NCI-H1048 (cell line): ENCODE data around the gene PNMA8A.
A peak's percentile ranks its signal among the peaks of the same experiment; 100 is the strongest.

ENCODE experiments used
- DNase-seq: peaks from one replicate; lab custom pipeline; 2025; lab: John Stamatoyannopoulos, UW

PNMA8A gene

GRCh38 chr19:46492841-46493235, 21.5 kb upstream of the PNMA8A start:
- DNase-seq, result no peak

GRCh38 chr19:46491975-46492682, 20.8 kb upstream of the PNMA8A start:
- no peak for DNase-seq

- DNase-seq, result no peak
Measured at GRCh38 chr19:46490774-46491173, 19.4 kb upstream of the PNMA8A start.

DNA sequence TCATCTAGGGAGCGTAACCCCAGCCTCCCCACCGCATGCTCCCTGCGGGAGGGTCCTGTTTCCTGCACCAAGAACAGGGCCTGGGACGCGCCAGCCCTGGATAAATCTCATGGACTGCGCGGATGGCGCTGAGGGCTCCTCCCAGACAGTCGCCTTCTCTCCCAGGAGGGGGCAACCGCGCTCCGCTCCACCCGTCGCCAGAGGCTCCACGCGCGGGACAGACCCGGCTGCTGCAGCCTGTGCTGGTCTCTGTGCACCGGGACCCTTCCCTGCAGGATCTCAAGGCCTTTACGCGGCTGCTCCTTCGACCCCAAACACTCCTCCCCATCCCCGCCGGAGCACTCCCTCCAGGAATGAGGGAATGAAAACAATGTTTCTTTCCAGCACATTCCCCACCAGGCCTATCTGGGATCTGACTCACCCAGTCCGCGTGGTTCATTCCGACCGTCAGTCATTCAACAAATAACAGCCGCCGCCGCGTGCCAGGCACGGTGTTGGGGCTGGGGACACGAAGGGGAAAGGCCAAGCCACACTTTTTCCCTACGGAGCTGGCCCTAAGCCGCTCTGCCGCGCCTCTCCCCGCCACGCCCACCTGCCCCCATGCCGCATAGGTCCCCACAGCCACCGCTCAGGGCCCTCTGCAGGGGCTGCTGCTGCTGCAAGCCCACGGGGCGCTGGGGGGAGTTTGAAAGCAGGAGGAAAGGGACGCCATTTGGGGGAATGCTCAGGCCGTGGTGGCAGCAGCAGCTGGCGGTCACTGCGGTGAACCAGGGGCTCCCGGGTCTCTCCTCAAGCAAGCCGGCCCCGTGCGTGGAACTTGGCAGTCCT, 18.3 kb upstream of the PNMA8A start:
- DNase-seq, result no peak

DNA sequence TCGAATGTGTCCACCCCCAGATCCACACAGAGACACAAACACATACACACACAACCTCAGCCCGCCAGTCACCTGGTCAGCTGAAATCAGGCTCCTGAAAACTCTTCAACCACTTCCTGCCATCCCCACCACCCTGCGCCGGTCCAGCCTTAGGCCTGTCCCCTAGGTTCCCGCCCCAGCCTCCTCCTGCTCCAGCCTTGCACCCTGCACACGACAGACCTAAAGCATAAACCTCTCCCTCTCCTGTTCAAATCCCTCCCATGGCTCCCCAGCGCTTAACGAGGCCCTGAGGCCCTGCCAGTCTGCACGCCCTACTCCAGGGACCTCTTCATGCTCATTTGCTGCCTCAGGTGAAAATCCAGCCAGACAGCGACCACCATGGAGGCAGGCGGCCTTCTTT, 17.2 kb upstream of the PNMA8A start:
- DNase-seq, result no peak

GRCh38 chr19:46487802-46488445, 16.6 kb upstream of the PNMA8A start:
- peak; percentile 15 for DNase-seq

GRCh38 chr19:46487178-46487801, 15.9 kb upstream of the PNMA8A start:
- DNase-seq, result no peak

DNA sequence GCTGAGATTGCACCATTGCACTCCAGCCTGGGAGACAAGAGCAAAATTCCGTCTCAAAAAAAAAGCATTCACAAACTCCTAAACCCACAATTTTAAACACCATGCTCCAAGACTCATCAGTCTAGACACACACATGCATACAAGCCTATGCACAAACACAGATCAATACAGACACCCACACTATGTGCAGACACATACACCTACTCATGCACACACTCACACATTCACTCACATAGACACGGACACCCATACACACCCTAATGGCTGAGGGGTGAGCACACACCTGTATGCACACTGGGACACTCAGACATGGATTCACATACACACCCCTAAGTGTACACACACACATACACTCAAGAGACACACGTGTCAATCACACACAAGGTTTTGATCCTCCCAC, 15.0 kb upstream of the PNMA8A start:
- no peak for DNase-seq

- no peak for DNase-seq
Measured at GRCh38 chr19:46484656-46485055, 13.3 kb upstream of the PNMA8A start.

- DNase-seq, result no peak
Measured at GRCh38 chr19:46482631-46483030, 11.3 kb upstream of the PNMA8A start.

- DNase-seq, result no peak
Measured at GRCh38 chr19:46481947-46482346, 10.6 kb upstream of the PNMA8A start.

GRCh38 chr19:46481223-46481848, 10.0 kb upstream of the PNMA8A start:
- DNase-seq, result no peak

GRCh38 chr19:46480415-46480814, 9.1 kb upstream of the PNMA8A start:
- no peak for DNase-seq

GRCh38 chr19:46478356-46478986, 7.1 kb upstream of the PNMA8A start:
- DNase-seq, result no peak

DNA sequence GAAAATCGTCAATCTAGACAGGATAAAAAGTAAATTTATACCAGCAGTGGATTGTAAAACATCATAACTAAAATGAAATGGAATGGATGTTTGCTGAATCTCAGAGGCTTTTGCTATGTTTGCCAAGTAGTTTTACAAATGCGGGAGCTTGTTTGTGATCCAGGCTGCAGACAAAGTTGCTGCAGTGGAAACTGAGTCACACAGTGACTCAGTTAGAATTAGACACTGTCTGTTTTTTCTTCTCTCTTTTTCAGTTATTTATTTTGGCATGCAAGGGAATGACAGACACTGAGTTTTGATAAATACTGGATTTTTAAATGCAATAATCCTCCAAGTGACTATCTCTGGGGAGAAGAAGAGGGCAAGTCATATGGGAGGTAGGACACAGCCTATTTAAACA, 4.6 kb upstream of the PNMA8A start:
- no peak for DNase-seq

DNA sequence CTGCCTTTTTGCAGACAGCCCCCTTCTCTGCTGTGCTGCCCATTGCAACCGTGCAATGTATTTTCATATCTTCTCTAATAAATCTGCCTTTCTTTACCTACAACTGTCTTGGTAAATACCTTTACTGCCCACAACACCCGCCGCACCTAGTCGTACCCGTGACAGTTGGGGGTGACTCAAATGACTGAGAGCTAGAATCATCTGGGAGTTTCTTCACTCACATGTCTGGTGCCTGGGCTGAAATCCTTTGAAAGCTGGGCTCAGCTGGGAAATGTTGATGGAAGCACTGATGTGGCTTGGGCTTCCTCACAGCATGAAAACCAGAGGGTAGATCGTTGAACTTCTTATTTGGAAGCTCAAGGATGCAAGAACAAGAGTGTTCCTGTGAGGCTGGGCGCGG, 2.8 kb upstream of the PNMA8A start:
- no peak for DNase-seq

DNA sequence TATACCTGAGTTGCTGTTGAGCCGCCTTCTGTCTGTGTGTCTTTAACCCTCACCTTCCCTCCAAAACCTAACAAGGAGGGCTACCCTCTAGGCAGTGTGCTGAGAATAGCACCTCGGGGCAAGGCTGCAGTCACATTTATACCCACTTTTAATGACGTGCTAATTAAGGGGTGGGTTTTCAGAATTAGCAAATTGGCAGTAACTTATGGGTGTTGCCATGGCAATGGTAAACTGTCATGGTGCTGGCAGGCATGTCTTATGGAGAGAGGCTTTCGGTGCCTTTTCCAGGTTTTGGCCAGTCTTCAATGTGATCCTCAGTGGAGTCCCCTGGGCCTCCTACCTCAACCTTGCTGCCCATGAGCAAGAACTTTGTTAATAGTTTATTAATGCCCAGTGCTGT, 1.2 kb upstream of the PNMA8A start:
- no peak for DNase-seq

DNA sequence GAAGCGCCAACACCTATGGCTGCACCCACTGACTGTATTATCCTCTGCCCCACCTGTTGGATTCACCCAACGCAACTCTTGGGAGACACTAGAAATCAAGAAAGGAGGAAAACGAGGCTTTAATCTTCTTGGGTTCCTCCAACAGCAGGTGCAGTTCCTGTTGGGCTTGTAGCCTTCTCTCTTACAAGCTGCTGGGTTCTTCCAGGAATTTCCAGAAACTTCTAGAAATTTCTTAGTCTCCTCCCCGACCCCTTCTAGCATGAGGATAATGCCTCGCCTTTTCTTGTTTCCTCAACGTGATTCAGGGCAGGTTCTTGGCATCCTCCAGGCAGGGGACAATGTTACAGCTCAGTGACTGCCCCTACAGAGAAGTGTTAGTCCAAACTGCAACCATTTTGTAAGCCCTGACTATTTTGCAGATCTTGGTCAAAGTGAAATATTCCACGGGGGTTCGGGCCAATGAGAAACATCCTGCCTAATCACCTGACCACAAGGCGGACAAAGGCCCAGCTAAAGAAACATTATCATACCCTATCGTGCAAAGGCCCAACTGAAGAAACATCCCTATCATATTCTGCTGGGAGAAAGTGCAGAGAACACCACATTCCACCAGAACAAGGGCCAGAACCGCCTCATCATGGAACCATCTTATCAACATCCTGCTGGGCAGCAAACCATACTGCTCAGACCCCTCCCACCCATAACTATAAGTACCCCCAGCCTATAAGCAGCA, 614 bp upstream of the PNMA8A start:
- DNase-seq, result no peak

- DNase-seq, result no peak
Measured at GRCh38 chr19:46470376-46470775, 987 bp downstream of the PNMA8A start.

GRCh38 chr19:46469541-46470185, 1.7 kb downstream of the PNMA8A start:
- no peak for DNase-seq
